Brain microvascular endothelial cell (primary cell): Measurements from ENCODE around the gene TMA7.

Source experiments
- DNase-seq: peaks from one replicate; pipeline ENCODE4 v3.0.0-alpha.2; 2020
- H3K27ac ChIP-seq: fragments of 250-450 bp; sonication (Bioruptor Pico); 2 replicates; pipeline ENCODE4 v1.5.1; 2020; ENCODE audit warnings: mild to moderate bottlenecking, moderate library complexity
- H3K27me3 ChIP-seq: fragments of 250-450 bp; sonication (Bioruptor Pico); replicated peaks from 2 replicates; pipeline ENCODE4 v1.5.1; 2020; ENCODE audit warnings: mild to moderate bottlenecking
- H3K36me3 ChIP-seq: fragments of 250-450 bp; sonication (Bioruptor Pico); replicated peaks from 2 replicates; pipeline ENCODE4 v1.5.1; 2020; ENCODE audit warnings: mild to moderate bottlenecking
- H3K4me3 ChIP-seq: 2 replicates; pipeline ENCODE4 v1.5.1; 2011; ENCODE audit warnings: low read depth, mild to moderate bottlenecking, control low read depth, low read length, moderate library complexity
- in situ Hi-C: cut with HindIII; loops from 2 replicates; pipeline ENCODE4 v1.10.0; 2017; ENCODE audit warnings: low sequenced_read_pairs, low pct_ligation_motif_present
- TF ChIP-seq, protein P1 (sequence below): IDR thresholded peaks from 2 replicates; pipeline ENCODE4 v1.5.1; 2011; ENCODE audit warnings: low read depth, mild to moderate bottlenecking, moderate library complexity, low read length, control low read depth, inconsistent platforms; ENCODE audit errors: missing control alignments

Gene TMA7

GRCh38 chr3:48419149-48419548 lies 20.9 kb upstream of the TMA7 start:
- TF ChIP-seq, protein P1, sequence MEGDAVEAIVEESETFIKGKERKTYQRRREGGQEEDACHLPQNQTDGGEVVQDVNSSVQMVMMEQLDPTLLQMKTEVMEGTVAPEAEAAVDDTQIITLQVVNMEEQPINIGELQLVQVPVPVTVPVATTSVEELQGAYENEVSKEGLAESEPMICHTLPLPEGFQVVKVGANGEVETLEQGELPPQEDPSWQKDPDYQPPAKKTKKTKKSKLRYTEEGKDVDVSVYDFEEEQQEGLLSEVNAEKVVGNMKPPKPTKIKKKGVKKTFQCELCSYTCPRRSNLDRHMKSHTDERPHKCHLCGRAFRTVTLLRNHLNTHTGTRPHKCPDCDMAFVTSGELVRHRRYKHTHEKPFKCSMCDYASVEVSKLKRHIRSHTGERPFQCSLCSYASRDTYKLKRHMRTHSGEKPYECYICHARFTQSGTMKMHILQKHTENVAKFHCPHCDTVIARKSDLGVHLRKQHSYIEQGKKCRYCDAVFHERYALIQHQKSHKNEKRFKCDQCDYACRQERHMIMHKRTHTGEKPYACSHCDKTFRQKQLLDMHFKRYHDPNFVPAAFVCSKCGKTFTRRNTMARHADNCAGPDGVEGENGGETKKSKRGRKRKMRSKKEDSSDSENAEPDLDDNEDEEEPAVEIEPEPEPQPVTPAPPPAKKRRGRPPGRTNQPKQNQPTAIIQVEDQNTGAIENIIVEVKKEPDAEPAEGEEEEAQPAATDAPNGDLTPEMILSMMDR, result no peak
- Histone ChIP-seq H3K27ac (no peak overlapping the region), H3K4me3 (no peak overlapping the region), H3K36me3 (peaks cover 2% of the 10 kb centered on the region), H3K27me3 (no peaks in the 10 kb centered on the region)
- no peak for DNase-seq
- in situ Hi-C loops, result no loop called here

DNA sequence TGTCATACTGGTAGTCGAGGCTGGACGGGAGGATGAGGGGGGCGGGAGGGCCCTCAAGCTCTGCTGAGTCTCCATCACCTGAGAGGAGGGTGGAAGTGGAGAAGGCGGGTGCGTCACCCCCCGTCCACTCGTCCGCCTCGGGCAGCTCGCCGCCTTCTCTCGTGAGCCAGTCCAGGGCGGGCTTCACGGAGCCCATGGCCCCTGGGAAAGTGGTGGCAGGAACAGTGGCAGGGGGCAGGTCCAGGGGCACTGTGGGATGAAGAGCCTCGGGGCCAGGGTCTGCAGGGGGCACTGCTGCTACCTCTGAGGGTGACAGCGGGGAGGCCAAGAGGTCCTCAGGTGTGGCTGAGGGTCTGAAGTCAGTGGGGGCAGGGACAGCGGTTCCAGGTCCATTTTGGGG lies 20.5 kb upstream of the TMA7 start:
- in situ Hi-C loops, result no loop called here
- DNase-seq, result no peak
- Histone ChIP-seq H3K4me3 (no peak overlapping the region), H3K27ac (no peak overlapping the region), H3K27me3 (no peaks in the 10 kb centered on the region), H3K36me3 (peaks cover 2% of the 10 kb centered on the region)
- TF ChIP-seq, protein P1, result no peak

DNA sequence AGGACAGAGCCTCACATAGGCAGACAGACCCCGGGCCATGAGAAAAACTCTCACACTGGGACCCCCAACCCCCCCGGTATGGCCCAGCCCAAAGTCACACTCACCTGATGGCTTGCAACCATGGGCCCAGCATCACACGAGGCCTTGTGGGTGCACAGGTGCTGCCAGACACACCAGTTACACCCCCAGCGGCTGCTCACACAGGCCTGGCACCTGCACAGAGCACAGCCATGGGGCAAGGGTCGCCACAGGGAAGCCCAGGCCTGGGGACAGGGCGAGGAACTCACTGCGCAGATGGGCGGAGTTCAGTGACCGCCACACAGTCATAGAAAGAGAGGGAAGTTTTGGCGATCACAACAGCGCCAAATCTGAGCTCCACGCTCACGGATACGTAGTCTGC lies 19.5 kb upstream of the TMA7 start:
- TF ChIP-seq, protein P1, result no peak
- Histone ChIP-seq H3K4me3 (no peak overlapping the region), H3K27ac (no peak overlapping the region), H3K27me3 (no peaks in the 10 kb centered on the region), H3K36me3 (peaks cover 2% of the 10 kb centered on the region)
- in situ Hi-C loops, result no loop called here
- DNase-seq, result no peak

DNA sequence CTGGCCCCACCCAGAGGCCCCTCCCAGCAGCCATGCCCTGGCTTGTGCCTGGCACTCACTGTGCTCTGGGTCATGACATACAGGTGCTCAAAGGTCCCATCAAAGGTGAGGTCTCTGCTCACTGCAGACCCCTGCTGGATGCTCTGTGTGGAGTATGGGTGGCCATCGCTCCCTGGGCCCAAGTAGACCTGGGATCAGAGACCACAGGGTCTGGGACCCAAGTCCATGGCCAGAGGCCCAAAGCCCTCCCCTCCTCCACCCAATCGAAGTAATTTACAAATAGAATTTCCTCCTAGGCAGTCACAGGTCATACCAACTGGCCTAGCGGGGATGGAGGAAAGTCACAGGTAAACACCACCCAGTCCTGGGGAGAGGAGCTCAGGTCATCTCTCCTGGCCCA lies 17.8 kb upstream of the TMA7 start:
- no peak overlapping the region for H3K27ac ChIP-seq
- TF ChIP-seq, protein P1, result peak; percentile 18
- peaks cover 2% of the 10 kb centered on the region for H3K36me3 ChIP-seq
- no peaks in the 10 kb centered on the region for H3K27me3 ChIP-seq
- H3K4me3 ChIP-seq, result no peak overlapping the region
- in situ Hi-C loops, result no loop called here
- no peak for DNase-seq

DNA sequence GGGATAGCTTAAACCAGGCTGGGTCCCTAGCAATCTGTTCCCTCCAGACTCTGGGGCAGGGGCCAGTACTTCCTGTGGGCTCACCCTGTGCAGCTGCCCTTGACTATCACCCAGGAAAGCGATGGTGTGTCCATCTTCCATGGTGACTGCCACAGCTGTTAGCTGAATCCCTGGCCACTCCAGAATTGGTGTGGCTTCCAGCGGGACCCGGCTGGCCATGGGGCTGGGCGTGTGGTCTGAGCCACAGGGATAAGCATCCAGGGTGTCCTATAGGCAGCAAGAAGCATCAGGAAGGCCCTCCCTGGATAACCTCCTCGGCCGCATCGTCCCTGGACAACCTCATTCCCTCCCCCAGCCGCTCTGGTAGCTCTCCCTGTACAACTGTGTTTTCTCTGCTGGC lies 17.4 kb upstream of the TMA7 start:
- no peak for DNase-seq
- no peaks in the 10 kb centered on the region for H3K27me3 ChIP-seq
- H3K36me3 ChIP-seq, result peaks cover 2% of the 10 kb centered on the region
- TF ChIP-seq, protein P1, result no peak
- in situ Hi-C loops, result no loop called here
- H3K27ac ChIP-seq, result no peak overlapping the region
- H3K4me3 ChIP-seq, result no peak overlapping the region

DNA sequence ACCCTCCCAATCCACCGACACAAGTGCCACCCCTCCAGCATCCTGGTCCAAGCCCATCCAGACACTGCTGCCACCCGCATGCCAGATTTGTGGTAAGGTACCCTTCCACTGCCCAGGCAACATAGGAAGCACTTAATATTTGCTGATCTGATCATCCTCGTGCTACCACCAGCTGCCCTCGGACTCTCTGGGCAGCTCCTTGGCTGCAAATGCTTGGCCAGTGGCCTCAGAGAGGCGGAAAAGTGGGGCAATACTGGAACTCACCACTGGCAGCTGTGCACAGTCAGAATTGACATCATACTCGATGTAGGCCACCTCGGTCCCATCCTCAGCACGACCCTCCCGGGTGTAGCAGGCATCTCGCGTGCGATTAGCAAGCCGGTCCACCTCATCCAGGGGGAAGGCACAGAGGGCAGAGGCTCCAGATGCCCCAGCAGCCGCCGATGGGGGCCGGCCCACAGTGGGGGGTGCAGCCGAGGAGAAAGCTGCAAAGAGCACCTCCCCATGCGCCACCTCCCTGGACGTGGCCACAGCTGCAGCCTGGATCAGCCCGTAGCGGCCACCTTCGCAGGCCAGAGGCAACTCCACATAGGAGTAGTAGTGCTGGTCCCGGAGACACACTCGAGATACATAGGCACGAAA lies 16.7 kb upstream of the TMA7 start:
- Histone ChIP-seq H3K4me3 (no peak overlapping the region), H3K27me3 (no peaks in the 10 kb centered on the region), H3K36me3 (peaks cover 2% of the 10 kb centered on the region), H3K27ac (no peak overlapping the region)
- in situ Hi-C loops, result no loop called here
- no peak for DNase-seq
- TF ChIP-seq, protein P1, result no peak
